ENCODE data around the gene MPP7.
"Not testable (repeated sequence)": the region's sequence is repeated elsewhere in the genome, so short reads cannot be mapped to it uniquely, and the experiment has no call there.

The MPP7 gene

GRCh38 chr10:28302638-28303488 is at the start of gene MPP7:
MPP7 (minus strand) TSS chr10:28303064; CDS start chr10:28238604, 64,460 bp downstream.
- peak; percentile 98 for DNase-seq (ENCODE audit: low spot score)

- DNase-seq (ENCODE audit: low spot score) = no peak
These were observed 47.0 kb upstream of the MPP7 start for GRCh38 chr10:28349892-28350291.

GRCh38 chr10:28343987-28344895 is 41.4 kb upstream of the MPP7 start:
- no peak for DNase-seq (ENCODE audit: low spot score)

- no peak for DNase-seq (ENCODE audit: low spot score)
These were observed 40.4 kb upstream of the MPP7 start for GRCh38 chr10:28343252-28343651.

GRCh38 chr10:28341679-28342078 is 38.8 kb upstream of the MPP7 start:
- DNase-seq (ENCODE audit: low spot score) = not testable (repeated sequence)

GRCh38 chr10:28332726-28333125 is 29.9 kb upstream of the MPP7 start:
- no peak for DNase-seq (ENCODE audit: low spot score)

- DNase-seq (ENCODE audit: low spot score) = peak; percentile 68
These were observed 29.0 kb upstream of the MPP7 start for GRCh38 chr10:28331841-28332240.

- DNase-seq (ENCODE audit: low spot score) = no peak
These were observed 28.2 kb upstream of the MPP7 start for GRCh38 chr10:28331066-28331465.

- no peak for DNase-seq (ENCODE audit: low spot score)
These were observed 25.5 kb upstream of the MPP7 start for GRCh38 chr10:28328346-28328745.

- peak; percentile 14 for DNase-seq (ENCODE audit: low spot score)
These were observed 24.6 kb upstream of the MPP7 start for GRCh38 chr10:28327491-28327880.

- no peak for DNase-seq (ENCODE audit: low spot score)
These were observed 23.9 kb upstream of the MPP7 start for GRCh38 chr10:28326516-28327490.

- no peak for DNase-seq (ENCODE audit: low spot score)
These were observed 17.9 kb upstream of the MPP7 start for GRCh38 chr10:28320799-28321198.

- DNase-seq (ENCODE audit: low spot score) = no peak
These were observed 17.2 kb upstream of the MPP7 start for GRCh38 chr10:28320090-28320489.

GRCh38 chr10:28319061-28319460 is 16.2 kb upstream of the MPP7 start:
- DNase-seq (ENCODE audit: low spot score) = not testable (repeated sequence)

- DNase-seq (ENCODE audit: low spot score) = no peak
These were observed 15.8 kb upstream of the MPP7 start for GRCh38 chr10:28318626-28319025.

GRCh38 chr10:28317760-28318159 is 14.9 kb upstream of the MPP7 start:
- no peak for DNase-seq (ENCODE audit: low spot score)

GRCh38 chr10:28316696-28317095 is 13.8 kb upstream of the MPP7 start:
- no peak for DNase-seq (ENCODE audit: low spot score)

- no peak for DNase-seq (ENCODE audit: low spot score)
These were observed 12.3 kb upstream of the MPP7 start for GRCh38 chr10:28315140-28315539.

- DNase-seq (ENCODE audit: low spot score) = no peak
These were observed 11.3 kb upstream of the MPP7 start for GRCh38 chr10:28314211-28314610.

- DNase-seq (ENCODE audit: low spot score) = no peak
These were observed 9.7 kb upstream of the MPP7 start for GRCh38 chr10:28312572-28312971.

GRCh38 chr10:28311104-28311503 is 8.2 kb upstream of the MPP7 start:
- no peak for DNase-seq (ENCODE audit: low spot score)

- DNase-seq (ENCODE audit: low spot score) = no peak
These were observed 4.4 kb upstream of the MPP7 start for GRCh38 chr10:28307267-28307666.
